Measurements from ENCODE around the gene KATNIP. TPM values are rescaled to one million over a fixed set of nuclear protein-coding genes. Genes with fewer than 3 reads are reported as not detected.

The KATNIP gene
- total RNA-seq, 1 donor from 2014 or later, result 21.1 TPM

- peaks cover 3% of the 10 kb centered on the region for H4K20me1 ChIP-seq (ENCODE audit: insufficient read depth, low read length)
- H3K4me3 ChIP-seq (ENCODE audit: insufficient read depth, low read depth, low read length), result no peak overlapping the region
- Mint-ChIP-seq H3K4me3 (ENCODE audit: unreplicated experiment) (no peak overlapping the region), H3K27me3 (ENCODE audit: low read depth, unreplicated experiment) (no peaks in the 10 kb centered on the region), H3K27ac (ENCODE audit: unreplicated experiment) (no peak overlapping the region), H3K4me1 (ENCODE audit: low read depth, unreplicated experiment) (peaks cover 9% of the 10 kb centered on the region), H3K36me3 (ENCODE audit: low read depth, unreplicated experiment) (peaks cover 5% of the 10 kb centered on the region), H3K9me3 (ENCODE audit: unreplicated experiment) (no peaks in the 10 kb centered on the region)
- DNase-seq (ENCODE audit: low read depth) (no peak), FAIRE-seq (peak; percentile 47)
- H3K4me2 ChIP-seq (ENCODE audit: low read length), result no peak overlapping the region
- H3K9me3 ChIP-seq (ENCODE audit: insufficient read depth, low read depth, low read length), result no peaks in the 10 kb centered on the region
- no peaks in the 10 kb centered on the region for H3K36me3 ChIP-seq (ENCODE audit: insufficient read depth, low read length)
- no peak overlapping the region for H2AFZ ChIP-seq (ENCODE audit: low read depth, low read length)
- H3K27ac ChIP-seq (ENCODE audit: low read depth, low read length), result no peak overlapping the region
- H3K9ac ChIP-seq (ENCODE audit: low read length), result no peak overlapping the region
- TF ChIP-seq CTCF (IDR thresholded peaks at IDR 0.05; ENCODE audit: insufficient read depth, low read depth, low read length), result no peak
- TF ChIP-seq EZH2 (IDR thresholded peaks at IDR 0.05; ENCODE audit: insufficient read depth, low read length), result no peak
- no peaks in the 10 kb centered on the region for H3K27me3 ChIP-seq (ENCODE audit: insufficient read depth, low read length)
- peaks cover 5% of the 10 kb centered on the region for H3K4me1 ChIP-seq (ENCODE audit: insufficient read depth, low read length)
- no peaks in the 10 kb centered on the region for H3K79me2 ChIP-seq (ENCODE audit: insufficient read depth, low read length)
These were observed 21.7 kb downstream of the KATNIP start for GRCh38 chr16:27571433-27572326.

- Histone ChIP-seq H3K9ac (ENCODE audit: low read length) (no peak overlapping the region), H3K79me2 (ENCODE audit: insufficient read depth, low read length) (no peaks in the 10 kb centered on the region), H3K36me3 (ENCODE audit: insufficient read depth, low read length) (no peaks in the 10 kb centered on the region), H3K27ac (ENCODE audit: low read depth, low read length) (no peak overlapping the region), H2AFZ (ENCODE audit: low read depth, low read length) (no peak overlapping the region), H3K9me3 (ENCODE audit: insufficient read depth, low read depth, low read length) (no peaks in the 10 kb centered on the region), H3K4me3 (ENCODE audit: insufficient read depth, low read depth, low read length) (no peak overlapping the region), H3K4me2 (ENCODE audit: low read length) (no peak overlapping the region), H4K20me1 (ENCODE audit: insufficient read depth, low read length) (no peaks in the 10 kb centered on the region), H3K27me3 (ENCODE audit: insufficient read depth, low read length) (no peaks in the 10 kb centered on the region), H3K4me1 (ENCODE audit: insufficient read depth, low read length) (peaks cover 5% of the 10 kb centered on the region)
- Mint-ChIP-seq H3K4me1 (ENCODE audit: low read depth, unreplicated experiment) (peaks cover 9% of the 10 kb centered on the region), H3K4me3 (ENCODE audit: unreplicated experiment) (no peak overlapping the region), H3K27me3 (ENCODE audit: low read depth, unreplicated experiment) (no peaks in the 10 kb centered on the region), H3K27ac (ENCODE audit: unreplicated experiment) (peak overlapping the region; percentile 78), H3K9me3 (ENCODE audit: unreplicated experiment) (no peaks in the 10 kb centered on the region), H3K36me3 (ENCODE audit: low read depth, unreplicated experiment) (peaks cover 5% of the 10 kb centered on the region)
- DNase-seq (ENCODE audit: low read depth), result no peak
- TF ChIP-seq CTCF (IDR thresholded peaks at IDR 0.05; ENCODE audit: insufficient read depth, low read depth, low read length) (no peak), EZH2 (IDR thresholded peaks at IDR 0.05; ENCODE audit: insufficient read depth, low read length) (no peak)
- no peak for FAIRE-seq
These were observed 22.8 kb downstream of the KATNIP start for GRCh38 chr16:27572711-27573110.

GRCh38 chr16:27576729-27577128 lies 26.8 kb downstream of the KATNIP start:
- Histone ChIP-seq H3K36me3 (ENCODE audit: insufficient read depth, low read length) (no peaks in the 10 kb centered on the region), H3K4me2 (ENCODE audit: low read length) (no peak overlapping the region), H3K4me3 (ENCODE audit: insufficient read depth, low read depth, low read length) (no peak overlapping the region), H3K9me3 (ENCODE audit: insufficient read depth, low read depth, low read length) (no peaks in the 10 kb centered on the region), H3K4me1 (ENCODE audit: insufficient read depth, low read length) (peaks cover 17% of the 10 kb centered on the region), H3K9ac (ENCODE audit: low read length) (no peak overlapping the region), H4K20me1 (ENCODE audit: insufficient read depth, low read length) (no peaks in the 10 kb centered on the region), H2AFZ (ENCODE audit: low read depth, low read length) (no peak overlapping the region), H3K27ac (ENCODE audit: low read depth, low read length) (no peak overlapping the region), H3K79me2 (ENCODE audit: insufficient read depth, low read length) (no peaks in the 10 kb centered on the region), H3K27me3 (ENCODE audit: insufficient read depth, low read length) (no peaks in the 10 kb centered on the region)
- Mint-ChIP-seq H3K27ac (ENCODE audit: unreplicated experiment) (no peak overlapping the region), H3K4me3 (ENCODE audit: unreplicated experiment) (no peak overlapping the region), H3K27me3 (ENCODE audit: low read depth, unreplicated experiment) (no peaks in the 10 kb centered on the region), H3K4me1 (ENCODE audit: low read depth, unreplicated experiment) (peaks cover 27% of the 10 kb centered on the region), H3K9me3 (ENCODE audit: unreplicated experiment) (no peaks in the 10 kb centered on the region), H3K36me3 (ENCODE audit: low read depth, unreplicated experiment) (peaks cover 5% of the 10 kb centered on the region)
- DNase-seq (ENCODE audit: low read depth), result no peak
- TF ChIP-seq CTCF (IDR thresholded peaks at IDR 0.05; ENCODE audit: insufficient read depth, low read depth, low read length), result no peak
- TF ChIP-seq EZH2 (IDR thresholded peaks at IDR 0.05; ENCODE audit: insufficient read depth, low read length), result no peak
- FAIRE-seq, result no peak

All from astrocyte (in vitro differentiated cells and primary cell).